NCI-H146 treated with DMSO at 0.1 percent for 48 hours (cell line): ENCODE results near the gene PCDHA2.
"Not testable (repeated sequence)": the region's sequence is repeated elsewhere in the genome, so short reads cannot be mapped to it uniquely, and the experiment has no call there.

Experiments used
- DNase-seq: peaks from one replicate; lab custom pipeline; 2025; ENCODE audit not compliant: unreplicated experiment; lab: John Stamatoyannopoulos, UW

Gene PCDHA2

DNA sequence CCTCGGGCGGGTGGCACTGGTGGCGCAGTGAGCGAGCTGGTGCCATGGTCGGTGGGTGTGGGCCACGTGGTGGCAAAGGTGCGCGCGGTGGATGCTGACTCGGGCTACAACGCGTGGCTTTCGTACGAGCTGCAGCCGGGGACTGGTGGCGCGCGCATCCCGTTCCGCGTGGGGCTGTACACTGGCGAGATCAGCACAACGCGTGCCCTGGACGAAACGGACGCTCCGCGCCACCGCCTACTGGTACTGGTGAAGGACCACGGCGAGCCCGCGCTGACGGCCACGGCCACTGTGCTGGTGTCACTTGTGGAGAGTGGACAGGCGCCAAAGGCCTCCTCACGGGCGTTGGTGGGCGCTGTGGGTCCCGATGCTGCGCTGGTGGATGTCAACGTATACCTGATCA is 14.2 kb downstream of the PCDHA2 start:
- DNase-seq, result no peak

DNA sequence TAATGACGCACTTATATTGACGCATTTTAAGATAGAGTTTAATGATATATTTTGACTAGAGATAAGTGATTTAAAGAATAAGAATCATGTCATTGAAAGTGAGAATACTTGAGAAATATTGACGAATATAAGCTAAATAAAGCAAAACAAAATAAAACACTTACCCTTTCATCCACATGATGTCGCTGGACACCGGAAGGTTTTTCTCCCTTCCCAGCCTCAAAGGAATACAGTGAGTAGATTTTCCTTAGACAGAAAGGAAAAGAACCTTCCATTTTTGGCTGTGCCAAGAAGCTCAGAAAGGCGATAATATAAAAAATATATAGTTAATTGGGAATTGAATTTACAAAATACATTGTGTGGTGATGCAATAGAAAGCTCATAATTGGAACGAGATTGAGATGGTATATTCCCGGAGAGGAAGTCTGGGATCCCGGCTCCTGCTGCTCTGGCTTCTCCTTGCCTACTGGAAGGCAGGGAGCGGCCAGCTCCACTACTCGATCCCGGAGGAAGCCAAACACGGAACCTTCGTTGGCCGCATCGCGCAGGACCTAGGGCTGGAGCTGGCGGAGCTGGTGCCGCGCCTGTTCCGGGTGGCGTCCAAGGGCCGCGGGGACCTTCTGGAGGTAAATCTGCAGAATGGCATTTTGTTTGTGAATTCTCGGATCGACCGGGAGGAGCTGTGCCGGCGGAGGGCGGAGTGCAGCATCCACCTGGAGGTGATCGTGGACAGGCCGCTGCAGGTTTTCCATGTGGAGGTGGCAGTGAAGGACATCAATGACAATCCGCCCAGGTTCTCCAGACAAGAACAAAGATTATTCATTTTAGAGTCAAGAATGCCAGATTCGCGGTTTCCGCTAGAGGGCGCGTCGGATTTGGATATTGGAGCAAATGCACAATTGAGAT is 27.0 kb downstream of the PCDHA2 start, which contains the start of gene PCDHA5:
Gene PCDHA5, plus strand, starts transcription at position 239 of the 906 bp plus-strand sequence.
- no peak for DNase-seq

DNA sequence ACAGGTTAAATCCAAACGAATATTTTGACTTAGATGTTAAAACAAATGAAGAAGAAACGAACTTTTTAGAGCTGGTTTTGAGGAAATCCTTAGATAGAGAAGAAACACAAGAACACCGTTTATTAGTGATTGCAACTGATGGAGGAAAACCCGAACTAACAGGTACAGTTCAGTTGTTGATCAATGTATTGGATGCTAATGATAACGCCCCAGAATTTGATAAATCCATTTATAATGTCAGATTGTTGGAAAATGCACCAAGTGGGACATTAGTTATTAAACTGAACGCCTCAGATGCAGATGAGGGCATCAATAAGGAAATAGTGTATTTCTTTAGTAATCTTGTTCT is 27.6 kb downstream of the PCDHA2 start:
- no peak for DNase-seq

DNA sequence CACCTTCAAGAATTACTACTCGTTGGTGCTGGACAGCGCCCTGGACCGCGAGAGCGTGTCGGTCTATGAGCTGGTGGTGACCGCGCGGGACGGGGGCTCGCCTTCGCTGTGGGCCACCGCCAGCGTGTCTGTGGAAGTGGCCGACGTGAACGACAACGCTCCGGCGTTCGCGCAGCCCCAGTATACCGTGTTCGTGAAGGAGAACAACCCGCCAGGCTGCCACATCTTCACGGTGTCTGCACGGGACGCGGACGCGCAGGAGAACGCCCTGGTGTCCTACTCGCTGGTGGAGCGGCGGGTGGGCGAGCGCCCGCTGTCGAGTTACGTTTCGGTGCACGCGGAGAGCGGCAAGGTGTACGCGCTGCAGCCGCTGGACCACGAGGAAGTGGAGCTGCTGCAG is 28.3 kb downstream of the PCDHA2 start:
- DNase-seq, result not testable (repeated sequence)

DNA sequence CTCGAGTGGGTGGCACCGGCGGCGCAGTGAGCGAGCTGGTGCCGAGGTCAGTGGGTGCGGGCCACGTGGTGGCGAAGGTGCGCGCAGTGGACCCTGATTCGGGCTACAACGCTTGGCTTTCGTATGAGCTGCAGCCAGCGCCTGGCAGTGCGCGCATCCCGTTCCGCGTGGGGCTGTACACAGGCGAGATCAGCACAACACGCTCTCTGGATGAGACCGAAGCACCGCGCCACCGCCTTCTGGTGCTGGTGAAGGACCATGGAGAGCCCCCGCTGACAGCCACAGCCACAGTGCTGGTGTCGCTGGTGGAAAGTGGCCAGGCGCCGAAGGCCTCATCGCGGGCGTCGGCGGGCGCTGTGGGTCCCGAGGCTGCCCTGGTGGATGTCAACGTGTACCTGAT is 28.8 kb downstream of the PCDHA2 start:
- DNase-seq, result no peak

DNA sequence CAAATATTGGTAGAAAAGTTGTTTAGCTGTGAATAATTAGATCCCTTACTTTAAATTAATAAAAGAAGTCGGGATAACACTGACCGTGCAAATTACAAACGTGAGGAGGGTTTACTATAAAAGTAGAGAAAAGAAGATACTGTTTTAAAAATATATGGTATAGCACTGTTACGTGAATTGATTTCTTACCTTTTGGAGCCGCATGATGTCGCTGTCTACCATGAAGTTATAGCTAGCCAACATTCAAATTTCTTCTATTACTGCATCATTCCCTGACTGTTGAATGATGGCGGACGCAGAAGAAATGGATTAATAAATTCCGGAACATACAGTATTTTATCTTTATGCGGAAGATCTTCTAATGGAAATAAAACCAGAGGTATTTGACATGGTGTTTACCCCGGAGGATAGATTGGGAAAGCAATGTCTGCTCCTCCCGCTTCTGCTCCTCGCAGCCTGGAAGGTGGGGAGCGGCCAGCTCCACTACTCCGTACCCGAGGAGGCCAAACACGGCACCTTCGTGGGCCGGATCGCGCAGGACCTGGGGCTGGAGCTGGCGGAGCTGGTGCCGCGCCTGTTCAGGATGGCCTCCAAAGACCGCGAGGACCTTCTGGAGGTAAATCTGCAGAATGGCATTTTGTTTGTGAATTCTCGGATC is 33.2 kb downstream of the PCDHA2 start, which contains the start of gene PCDHA6:
Gene PCDHA6, plus strand, starts transcription at position 257 of the 658 bp plus-strand sequence. Its CDS starts 132 bp downstream, at position 389.
- no peak for DNase-seq

DNA sequence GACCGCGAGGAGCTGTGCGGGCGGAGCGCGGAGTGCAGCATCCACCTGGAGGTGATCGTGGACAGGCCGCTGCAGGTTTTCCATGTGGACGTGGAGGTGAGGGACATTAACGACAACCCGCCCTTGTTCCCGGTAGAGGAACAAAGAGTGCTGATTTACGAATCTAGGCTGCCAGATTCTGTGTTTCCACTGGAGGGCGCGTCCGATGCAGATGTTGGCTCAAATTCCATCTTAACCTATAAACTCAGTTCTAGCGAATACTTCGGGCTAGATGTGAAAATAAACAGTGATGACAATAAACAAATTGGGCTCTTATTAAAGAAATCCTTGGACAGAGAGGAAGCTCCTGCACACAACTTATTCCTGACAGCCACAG is 33.7 kb downstream of the PCDHA2 start:
- DNase-seq, result no peak

DNA sequence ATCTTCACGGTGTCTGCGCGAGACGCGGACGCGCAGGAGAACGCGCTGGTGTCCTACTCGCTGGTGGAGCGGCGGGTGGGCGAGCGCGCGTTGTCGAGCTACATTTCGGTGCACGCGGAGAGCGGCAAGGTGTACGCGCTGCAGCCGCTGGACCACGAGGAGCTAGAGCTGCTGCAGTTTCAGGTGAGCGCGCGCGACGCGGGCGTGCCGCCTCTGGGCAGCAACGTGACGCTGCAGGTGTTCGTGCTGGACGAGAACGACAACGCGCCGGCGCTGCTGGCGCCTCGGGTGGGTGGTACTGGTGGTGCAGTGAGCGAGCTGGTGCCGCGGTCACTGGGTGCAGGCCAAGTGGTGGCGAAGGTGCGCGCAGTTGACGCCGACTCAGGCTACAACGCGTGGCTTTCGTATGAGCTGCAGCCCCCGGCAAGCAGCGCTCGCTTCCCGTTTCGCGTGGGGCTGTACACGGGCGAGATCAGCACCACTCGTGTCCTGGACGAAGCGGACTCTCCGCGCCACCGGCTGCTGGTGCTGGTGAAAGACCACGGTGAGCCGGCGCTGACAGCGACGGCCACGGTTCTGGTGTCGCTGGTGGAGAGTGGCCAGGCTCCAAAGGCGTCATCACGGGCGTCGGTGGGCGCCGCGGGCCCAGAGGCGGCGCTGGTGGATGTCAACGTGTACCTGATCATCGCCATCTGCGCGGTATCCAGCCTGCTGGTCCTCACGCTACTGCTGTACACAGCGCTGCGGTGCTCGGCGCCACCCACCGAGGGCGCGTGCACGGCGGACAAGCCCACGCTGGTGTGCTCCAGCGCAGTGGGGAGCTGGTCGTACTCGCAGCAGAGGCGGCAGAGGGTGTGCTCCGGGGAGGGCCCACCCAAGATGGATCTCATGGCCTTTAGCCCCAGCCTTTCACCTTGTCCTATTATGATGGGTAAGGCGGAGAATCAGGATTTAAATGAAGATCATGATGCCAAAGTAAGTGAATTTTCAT is 35.2 kb downstream of the PCDHA2 start:
- DNase-seq, result not testable (repeated sequence)

DNA sequence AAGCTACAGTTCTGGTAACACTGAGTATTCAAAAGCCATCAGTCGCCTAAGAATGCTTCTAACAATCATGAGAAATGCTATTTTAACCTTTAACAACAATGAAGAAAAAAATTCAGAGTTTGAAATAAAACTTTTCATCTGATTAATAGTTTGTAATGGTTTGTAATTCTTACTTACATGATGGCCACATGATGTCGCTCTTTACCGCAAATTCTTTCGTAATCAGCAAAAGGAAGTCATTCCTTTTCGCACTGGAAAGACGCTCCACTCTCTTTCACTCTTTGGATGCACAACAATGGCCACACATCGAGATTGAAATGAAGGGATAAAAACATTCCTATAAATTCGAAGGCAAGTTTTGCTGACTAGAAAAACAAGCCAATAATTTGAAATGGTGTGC is 39.3 kb downstream of the PCDHA2 start, which contains the start of gene PCDHA7:
Gene PCDHA7, plus strand, starts transcription at position 277 of the 400 bp plus-strand sequence. Its CDS starts 115 bp downstream, at position 392.
- DNase-seq, result no peak

DNA sequence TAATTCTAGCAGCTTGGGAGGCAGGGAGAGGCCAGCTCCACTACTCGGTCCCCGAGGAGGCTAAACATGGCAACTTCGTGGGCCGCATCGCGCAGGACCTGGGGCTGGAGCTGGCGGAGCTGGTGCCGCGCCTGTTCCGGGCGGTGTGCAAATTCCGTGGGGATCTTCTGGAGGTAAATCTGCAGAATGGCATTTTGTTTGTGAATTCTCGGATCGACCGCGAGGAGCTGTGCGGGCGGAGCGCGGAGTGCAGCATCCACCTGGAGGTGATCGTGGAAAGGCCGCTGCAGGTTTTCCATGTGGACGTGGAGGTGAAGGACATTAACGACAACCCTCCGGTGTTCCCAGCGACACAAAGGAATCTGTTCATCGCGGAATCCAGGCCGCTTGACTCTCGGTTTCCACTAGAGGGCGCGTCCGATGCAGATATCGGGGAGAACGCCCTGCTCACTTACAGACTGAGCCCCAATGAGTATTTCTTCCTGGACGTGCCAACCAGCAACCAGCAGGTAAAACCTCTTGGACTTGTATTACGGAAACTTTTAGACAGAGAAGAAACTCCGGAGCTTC is 39.9 kb downstream of the PCDHA2 start:
- DNase-seq, result not testable (repeated sequence)

DNA sequence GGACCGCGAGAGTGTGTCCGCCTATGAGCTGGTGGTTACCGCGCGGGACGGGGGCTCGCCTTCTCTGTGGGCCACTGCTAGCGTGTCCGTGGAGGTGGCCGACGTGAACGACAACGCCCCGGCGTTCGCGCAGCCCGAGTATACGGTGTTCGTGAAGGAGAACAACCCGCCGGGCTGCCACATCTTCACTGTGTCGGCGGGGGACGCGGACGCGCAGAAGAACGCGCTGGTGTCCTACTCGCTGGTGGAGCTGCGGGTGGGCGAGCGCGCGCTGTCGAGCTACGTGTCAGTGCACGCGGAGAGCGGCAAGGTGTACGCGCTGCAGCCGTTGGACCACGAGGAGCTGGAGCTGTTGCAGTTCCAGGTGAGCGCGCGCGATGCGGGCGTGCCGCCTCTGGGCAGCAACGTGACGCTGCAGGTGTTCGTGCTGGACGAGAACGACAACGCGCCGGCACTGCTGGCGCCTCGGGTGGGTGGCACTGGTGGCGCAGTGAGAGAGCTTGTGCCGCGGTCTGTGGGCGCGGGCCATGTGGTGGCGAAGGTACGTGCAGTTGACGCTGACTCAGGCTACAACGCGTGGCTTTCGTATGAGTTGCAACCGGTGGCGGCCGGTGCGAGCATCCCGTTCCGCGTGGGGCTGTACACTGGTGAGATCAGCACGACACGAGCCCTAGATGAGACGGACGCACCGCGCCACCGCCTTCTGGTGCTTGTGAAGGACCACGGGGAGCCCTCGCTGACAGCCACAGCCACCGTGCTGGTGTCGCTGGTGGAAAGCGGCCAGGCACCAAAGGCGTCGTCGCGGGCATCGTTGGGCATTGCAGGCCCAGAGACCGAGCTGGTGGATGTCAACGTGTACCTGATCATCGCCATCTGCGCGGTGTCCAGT is 41.2 kb downstream of the PCDHA2 start:
- no peak for DNase-seq

DNA sequence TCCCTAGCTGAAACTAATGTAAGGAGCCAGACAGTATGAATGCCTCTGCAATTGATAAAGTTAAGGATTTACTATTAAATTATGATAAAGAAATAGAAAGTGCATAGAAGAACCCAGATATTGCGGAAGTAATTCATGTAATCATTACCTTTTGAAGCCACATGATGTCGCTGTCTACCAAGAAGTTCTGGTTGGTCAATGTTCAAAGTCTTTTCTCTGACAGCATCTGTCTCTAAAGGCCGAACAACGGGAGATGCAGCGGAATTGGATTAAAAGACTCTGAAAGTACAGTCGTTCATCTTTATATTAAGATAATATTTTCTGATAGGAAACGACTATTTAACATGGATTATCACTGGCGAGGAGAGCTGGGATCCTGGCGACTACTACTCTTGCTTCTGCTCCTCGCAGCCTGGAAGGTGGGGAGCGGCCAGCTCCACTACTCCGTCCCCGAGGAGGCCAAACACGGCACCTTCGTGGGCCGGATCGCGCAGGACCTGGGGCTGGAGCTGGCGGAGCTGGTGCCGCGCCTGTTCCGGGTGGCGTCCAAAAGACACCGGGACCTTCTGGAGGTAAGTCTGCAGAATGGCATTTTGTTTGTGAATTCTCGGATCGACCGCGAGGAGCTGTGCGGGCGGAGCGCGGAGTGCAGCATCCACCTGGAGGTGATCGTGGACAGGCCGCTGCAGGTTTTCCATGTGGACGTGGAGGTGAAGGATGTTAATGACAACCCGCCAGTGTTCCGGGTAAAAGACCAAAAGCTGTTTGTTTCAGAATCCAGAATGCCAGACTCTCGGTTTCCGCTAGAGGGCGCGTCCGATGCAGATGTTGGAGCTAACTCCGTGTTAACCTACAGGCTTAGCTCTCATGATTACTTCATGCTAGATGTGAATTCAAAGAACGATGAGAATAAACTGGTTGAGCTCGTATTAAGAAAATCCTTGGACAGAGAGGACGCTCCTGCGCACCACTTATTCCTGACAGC is 46.6 kb downstream of the PCDHA2 start, which contains the start of gene PCDHA8:
Gene PCDHA8, plus strand, starts transcription at position 210 of the 985 bp plus-strand sequence. Its CDS starts 135 bp downstream, at position 345.
- DNase-seq, result no peak

DNA sequence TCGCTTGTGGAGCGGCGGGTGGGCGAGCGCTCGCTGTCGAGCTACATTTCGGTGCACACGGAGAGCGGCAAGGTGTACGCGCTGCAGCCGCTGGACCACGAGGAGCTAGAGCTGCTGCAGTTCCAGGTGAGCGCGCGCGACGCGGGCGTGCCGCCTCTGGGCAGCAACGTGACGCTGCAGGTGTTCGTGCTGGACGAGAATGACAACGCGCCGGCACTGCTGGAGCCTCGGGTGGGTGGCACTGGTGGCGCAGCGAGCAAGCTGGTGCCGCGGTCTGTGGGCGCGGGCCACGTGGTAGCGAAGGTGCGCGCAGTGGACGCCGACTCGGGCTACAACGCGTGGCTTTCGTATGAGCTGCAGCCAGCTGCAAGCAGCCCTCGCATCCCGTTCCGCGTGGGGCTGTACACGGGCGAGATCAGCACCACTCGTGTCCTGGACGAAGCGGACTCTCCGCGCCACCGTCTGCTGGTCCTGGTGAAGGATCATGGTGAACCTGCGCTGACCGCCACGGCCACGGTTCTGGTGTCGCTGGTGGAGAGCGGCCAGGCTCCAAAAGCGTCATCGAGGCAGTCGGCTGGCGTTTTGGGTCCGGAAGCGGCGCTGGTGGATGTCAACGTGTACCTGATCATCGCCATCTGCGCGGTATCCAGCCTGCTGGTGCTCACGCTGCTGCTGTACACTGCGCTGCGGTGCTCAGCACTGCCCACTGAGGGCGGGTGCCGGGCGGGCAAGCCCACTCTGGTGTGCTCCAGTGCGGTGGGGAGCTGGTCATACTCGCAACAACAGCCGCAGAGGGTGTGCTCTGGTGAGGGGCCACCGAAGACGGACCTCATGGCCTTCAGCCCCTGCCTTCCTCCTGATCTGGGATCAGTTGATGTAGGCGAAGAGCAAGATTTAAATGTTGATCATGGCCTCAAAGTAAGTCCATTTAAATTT is 48.4 kb downstream of the PCDHA2 start:
- DNase-seq, result no peak
